ENCODE measurements around the gene ST6GALNAC2. TPM values are rescaled to one million over a fixed set of nuclear protein-coding genes. Genes with fewer than 3 reads are reported as not detected.

The ST6GALNAC2 gene
- total RNA-seq, 2 experiments from 2014 or later = not detected

DNA sequence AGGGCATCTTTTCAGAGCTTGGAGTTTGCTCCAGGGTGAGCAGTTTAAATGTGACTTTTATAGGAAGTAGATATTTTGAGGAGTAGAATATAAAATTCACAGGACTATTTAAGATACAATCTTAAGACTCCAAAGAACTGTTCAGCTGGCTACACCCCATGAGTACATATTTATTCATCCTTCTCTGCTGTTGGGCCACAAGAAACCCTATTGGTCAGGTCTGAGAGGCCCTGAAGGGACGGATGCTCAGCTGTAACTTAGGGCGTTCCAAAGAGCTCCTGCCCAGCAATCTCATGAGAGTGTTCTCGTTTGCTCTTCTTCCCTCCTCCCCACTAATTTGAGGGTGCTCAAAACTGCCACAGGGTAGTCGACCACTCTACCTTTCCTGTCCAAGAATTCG is 7.3 kb downstream of the ST6GALNAC2 start:
- H3K36me3 Mint-ChIP-seq (ENCODE audit: low read depth) = no peaks in the 10 kb centered on the region
- ChIA-PET POLR2A (no interaction called here), CTCF (interaction anchor here (0.9 to 1.9 kb wide), 6 partner anchors 18 to 135 kb away, joined by 3 to 6 read pairs (median 5); no protein-coding TSS in a partner anchor)
- H3K27me3 Mint-ChIP-seq = peaks cover 4% of the 10 kb centered on the region
- DNase-seq (no peak), ATAC-seq (no peak)
- peaks cover 9% of the 10 kb centered on the region for H3K4me1 Mint-ChIP-seq (ENCODE audit: low read depth)
- intact Hi-C loops (cut with micrococcal nuclease) = no loop called here
- TF ChIP-seq, protein P1, sequence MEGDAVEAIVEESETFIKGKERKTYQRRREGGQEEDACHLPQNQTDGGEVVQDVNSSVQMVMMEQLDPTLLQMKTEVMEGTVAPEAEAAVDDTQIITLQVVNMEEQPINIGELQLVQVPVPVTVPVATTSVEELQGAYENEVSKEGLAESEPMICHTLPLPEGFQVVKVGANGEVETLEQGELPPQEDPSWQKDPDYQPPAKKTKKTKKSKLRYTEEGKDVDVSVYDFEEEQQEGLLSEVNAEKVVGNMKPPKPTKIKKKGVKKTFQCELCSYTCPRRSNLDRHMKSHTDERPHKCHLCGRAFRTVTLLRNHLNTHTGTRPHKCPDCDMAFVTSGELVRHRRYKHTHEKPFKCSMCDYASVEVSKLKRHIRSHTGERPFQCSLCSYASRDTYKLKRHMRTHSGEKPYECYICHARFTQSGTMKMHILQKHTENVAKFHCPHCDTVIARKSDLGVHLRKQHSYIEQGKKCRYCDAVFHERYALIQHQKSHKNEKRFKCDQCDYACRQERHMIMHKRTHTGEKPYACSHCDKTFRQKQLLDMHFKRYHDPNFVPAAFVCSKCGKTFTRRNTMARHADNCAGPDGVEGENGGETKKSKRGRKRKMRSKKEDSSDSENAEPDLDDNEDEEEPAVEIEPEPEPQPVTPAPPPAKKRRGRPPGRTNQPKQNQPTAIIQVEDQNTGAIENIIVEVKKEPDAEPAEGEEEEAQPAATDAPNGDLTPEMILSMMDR (IDR thresholded peaks at IDR 0.05) = no peak
- H3K4me3 Mint-ChIP-seq = no peak overlapping the region
- no peaks in the 10 kb centered on the region for H3K9me3 Mint-ChIP-seq
- no peak overlapping the region for H3K27ac Mint-ChIP-seq

DNA sequence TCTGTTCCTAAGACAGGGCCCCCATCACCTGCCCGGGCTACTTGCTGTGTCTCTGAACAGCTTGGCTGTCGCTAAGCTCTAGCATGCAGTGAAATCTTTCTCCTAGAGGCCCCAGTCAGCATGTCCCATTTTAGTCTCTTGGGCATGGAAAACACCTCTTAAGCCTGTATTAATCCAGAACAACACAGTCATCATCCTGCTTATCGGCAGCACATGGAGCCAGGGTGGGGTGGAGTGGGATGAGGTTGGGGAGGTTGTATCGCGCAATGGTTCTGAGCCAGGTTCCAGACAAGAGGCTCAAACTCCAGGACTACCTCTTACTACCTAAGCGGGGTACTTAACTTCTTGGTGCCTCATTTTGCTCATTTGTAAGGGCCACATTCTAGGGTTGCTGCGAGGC is 7.8 kb downstream of the ST6GALNAC2 start:
- TF ChIP-seq, protein P1 (IDR thresholded peaks at IDR 0.05) = no peak
- H3K27me3 Mint-ChIP-seq = peaks cover 4% of the 10 kb centered on the region
- H3K4me1 Mint-ChIP-seq (ENCODE audit: low read depth) = peaks cover 9% of the 10 kb centered on the region
- CTCF ChIA-PET = interaction anchor here (1.1 to 1.9 kb wide), 5 partner anchors 18 to 55 kb away, joined by 3 to 6 read pairs (median 5); no protein-coding TSS in a partner anchor
- H3K4me3 Mint-ChIP-seq = no peak overlapping the region
- no peaks in the 10 kb centered on the region for H3K36me3 Mint-ChIP-seq (ENCODE audit: low read depth)
- intact Hi-C loops (cut with micrococcal nuclease) = no loop called here
- H3K9me3 Mint-ChIP-seq = no peaks in the 10 kb centered on the region
- H3K27ac Mint-ChIP-seq = no peak overlapping the region
- POLR2A ChIA-PET = interaction anchor here (4.0 kb wide), 1 partner anchor 11 kb away, joined by 19 read pairs; no protein-coding TSS in a partner anchor
- DNase-seq (no peak), ATAC-seq (no peak)

DNA sequence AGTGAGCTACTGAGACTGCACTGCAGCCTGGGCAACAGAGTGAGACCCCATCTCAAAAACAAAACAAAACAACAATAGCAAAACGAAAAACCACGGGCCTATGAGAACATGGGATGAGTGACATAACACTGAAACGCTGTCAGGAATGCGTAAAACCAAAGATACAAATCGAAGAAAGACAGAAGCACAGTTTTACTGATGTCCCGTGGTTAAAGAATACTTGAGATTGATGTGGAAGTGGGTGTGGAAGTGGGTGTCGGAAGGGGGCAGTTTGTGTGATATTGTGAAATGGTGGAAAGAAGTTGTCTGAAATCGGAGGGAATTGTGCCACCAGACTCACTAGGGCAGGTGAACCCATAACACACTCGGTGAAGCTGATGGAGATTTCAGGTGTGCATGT is 9.5 kb downstream of the ST6GALNAC2 start:
- Mint-ChIP-seq H3K27me3 (no peaks in the 10 kb centered on the region), H3K36me3 (ENCODE audit: low read depth) (no peaks in the 10 kb centered on the region), H3K9me3 (no peaks in the 10 kb centered on the region), H3K27ac (no peak overlapping the region), H3K4me1 (ENCODE audit: low read depth) (peaks cover 9% of the 10 kb centered on the region), H3K4me3 (no peak overlapping the region)
- intact Hi-C loops (cut with micrococcal nuclease) = no loop called here
- ATAC-seq = no peak
- TF ChIP-seq, protein P1 (IDR thresholded peaks at IDR 0.05) = no peak
- POLR2A ChIA-PET = interaction anchor here (4.0 kb wide), 1 partner anchor 9 kb away, joined by 19 read pairs; no protein-coding TSS in a partner anchor
- no peak for DNase-seq
- CTCF ChIA-PET = interaction anchor here (1.7 kb wide), 1 partner anchor 48 kb away, joined by 6 read pairs; no protein-coding TSS in a partner anchor

DNA sequence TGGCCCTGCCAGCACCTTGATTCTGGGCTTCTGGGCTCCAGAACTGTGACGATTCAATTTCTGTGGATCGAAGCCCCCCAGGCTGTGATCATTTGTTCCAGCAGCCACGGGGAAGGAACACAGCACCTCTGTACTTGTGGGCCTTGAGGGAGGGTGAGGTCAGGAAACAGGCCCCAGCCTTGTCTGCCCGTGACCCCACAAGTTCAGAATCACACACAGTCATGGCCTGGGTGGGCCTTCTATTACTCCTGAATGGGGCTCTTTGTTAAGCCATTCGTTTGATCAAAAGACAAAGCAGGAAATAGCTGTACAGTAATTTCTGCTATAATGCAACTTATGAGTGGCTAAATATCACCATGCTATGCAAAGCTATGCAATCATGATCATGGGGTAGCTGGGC is 10.1 kb downstream of the ST6GALNAC2 start:
- Mint-ChIP-seq H3K27me3 (no peaks in the 10 kb centered on the region), H3K4me1 (ENCODE audit: low read depth) (peaks cover 9% of the 10 kb centered on the region), H3K27ac (no peak overlapping the region), H3K36me3 (ENCODE audit: low read depth) (peaks cover 3% of the 10 kb centered on the region), H3K4me3 (no peak overlapping the region), H3K9me3 (peaks cover 1% of the 10 kb centered on the region)
- ATAC-seq = no peak
- ChIA-PET CTCF (no interaction called here), POLR2A (interaction anchor here (4.0 kb wide), 1 partner anchor 9 kb away, joined by 19 read pairs; no protein-coding TSS in a partner anchor)
- intact Hi-C loops (cut with micrococcal nuclease) = no loop called here
- DNase-seq = no peak
- TF ChIP-seq, protein P1 (IDR thresholded peaks at IDR 0.05) = no peak

DNA sequence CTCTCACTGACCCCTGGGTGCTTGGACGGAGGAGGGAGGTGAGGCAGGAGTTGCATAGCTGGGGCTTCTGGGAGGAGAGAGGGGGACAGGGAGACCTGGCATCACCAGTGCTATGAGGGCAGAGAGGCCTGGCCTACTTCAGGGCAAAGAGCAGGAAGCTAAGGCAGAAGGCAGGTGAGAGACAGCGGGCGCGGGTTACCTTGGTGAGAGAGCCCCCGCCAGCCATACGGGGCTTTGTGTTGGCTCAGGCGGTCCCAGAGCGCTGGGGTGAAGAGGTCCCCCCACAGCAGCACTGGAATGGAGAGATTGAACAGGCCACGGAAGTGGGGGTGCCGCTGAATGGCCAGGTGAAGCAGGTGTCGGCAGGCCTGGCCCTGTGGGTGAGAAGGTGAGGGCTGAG is 11.5 kb downstream of the ST6GALNAC2 start:
- POLR2A ChIA-PET = interaction anchor here (3.7 to 4.0 kb wide), 2 partner anchors 7 to 17 kb away, joined by 15 to 19 read pairs; no protein-coding TSS in a partner anchor
- no peak overlapping the region for H3K27ac Mint-ChIP-seq
- intact Hi-C loops (cut with micrococcal nuclease) = no loop called here
- TF ChIP-seq, protein P1 (IDR thresholded peaks at IDR 0.05) = no peak
- H3K9me3 Mint-ChIP-seq = peaks cover 1% of the 10 kb centered on the region
- ATAC-seq (no peak), DNase-seq (no peak)
- no peak overlapping the region for H3K4me3 Mint-ChIP-seq
- H3K4me1 Mint-ChIP-seq (ENCODE audit: low read depth) = peaks cover 2% of the 10 kb centered on the region
- CTCF ChIA-PET = interaction anchor here (0.8 kb wide), 1 partner anchor 10 kb away, joined by 3 read pairs; no protein-coding TSS in a partner anchor
- H3K27me3 Mint-ChIP-seq = no peaks in the 10 kb centered on the region
- peaks cover 3% of the 10 kb centered on the region for H3K36me3 Mint-ChIP-seq (ENCODE audit: low read depth)

All from activated CD8-positive, alpha-beta T cell treated with anti-CD3 and anti-CD28 coated beads for 36 hours (primary cell).